Measurements from ENCODE around the gene CFAP251. TPM values are rescaled to one million over a fixed set of nuclear protein-coding genes. Genes with fewer than 3 reads are reported as not detected.

Gene CFAP251
- total and polyA plus RNA-seq, 2 of the 13 experiments (the other 11 are each of a cell fraction or from before 2014, with no cell fraction given), result 0.30 to 0.42 TPM

DNA sequence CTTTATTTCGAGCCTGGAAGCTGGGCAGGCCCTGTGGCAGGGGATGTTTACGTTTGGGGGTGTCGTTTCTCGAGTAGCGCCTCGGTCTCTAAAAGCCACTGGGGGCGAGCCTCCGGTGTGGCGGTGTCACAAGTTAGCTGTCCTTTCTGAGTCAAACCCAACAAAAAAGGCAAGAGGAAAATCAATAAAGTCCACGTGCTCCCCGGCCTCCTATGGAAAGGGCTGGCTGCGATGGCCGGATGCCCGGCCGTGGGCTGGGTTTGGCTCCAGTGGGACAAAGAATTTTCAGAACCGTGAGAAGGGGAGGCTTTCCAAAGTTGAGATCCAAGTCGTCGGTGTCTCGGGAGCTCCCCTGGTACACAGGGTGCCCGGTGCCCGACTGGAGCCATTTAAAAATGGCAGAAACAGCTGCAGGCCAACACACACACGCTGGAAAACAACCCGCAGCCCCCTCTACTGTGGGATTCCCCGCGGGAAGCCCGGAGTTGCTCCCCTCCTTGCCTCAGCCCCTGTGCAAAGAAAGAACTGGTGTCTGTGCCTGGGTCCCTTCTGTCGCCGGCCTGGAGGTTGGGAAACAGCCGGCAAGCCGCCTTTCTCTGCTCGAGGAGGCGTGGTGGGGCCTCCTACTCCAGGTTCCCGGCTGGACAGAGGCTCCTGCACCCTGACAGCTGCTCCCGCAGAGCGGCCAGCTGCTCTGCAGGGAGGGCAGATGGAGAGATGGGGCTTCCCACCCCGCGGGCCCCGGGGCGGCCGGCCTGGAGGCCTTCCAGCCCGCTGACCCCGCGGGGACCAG lies 105.1 kb downstream of the CFAP251 start (continued):
- no peak for TF ChIP-seq PAWR (CRISPR knock-in tag; IDR thresholded peaks at IDR 0.05; ENCODE audit: borderline replicate concordance)
- no peak for TF ChIP-seq ZNF572 (CRISPR knock-in tag; IDR thresholded peaks at IDR 0.05)
- peak; percentile 99 for TF ChIP-seq ONECUT2 (CRISPR knock-in tag; IDR thresholded peaks at IDR 0.05)
- peak; percentile 57; the same call in 1 of the 2 replicates for TF ChIP-seq ZFP82 (CRISPR knock-in tag; IDR thresholded peaks at IDR 0.05; ENCODE audit: borderline replicate concordance)
- TF ChIP-seq EED (CRISPR knock-in tag; IDR thresholded peaks at IDR 0.05), result no peak; the same call in 1 of the 2 replicates
- TF ChIP-seq, protein P1, sequence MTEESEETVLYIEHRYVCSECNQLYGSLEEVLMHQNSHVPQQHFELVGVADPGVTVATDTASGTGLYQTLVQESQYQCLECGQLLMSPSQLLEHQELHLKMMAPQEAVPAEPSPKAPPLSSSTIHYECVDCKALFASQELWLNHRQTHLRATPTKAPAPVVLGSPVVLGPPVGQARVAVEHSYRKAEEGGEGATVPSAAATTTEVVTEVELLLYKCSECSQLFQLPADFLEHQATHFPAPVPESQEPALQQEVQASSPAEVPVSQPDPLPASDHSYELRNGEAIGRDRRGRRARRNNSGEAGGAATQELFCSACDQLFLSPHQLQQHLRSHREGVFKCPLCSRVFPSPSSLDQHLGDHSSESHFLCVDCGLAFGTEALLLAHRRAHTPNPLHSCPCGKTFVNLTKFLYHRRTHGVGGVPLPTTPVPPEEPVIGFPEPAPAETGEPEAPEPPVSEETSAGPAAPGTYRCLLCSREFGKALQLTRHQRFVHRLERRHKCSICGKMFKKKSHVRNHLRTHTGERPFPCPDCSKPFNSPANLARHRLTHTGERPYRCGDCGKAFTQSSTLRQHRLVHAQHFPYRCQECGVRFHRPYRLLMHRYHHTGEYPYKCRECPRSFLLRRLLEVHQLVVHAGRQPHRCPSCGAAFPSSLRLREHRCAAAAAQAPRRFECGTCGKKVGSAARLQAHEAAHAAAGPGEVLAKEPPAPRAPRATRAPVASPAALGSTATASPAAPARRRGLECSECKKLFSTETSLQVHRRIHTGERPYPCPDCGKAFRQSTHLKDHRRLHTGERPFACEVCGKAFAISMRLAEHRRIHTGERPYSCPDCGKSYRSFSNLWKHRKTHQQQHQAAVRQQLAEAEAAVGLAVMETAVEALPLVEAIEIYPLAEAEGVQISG (CRISPR knock-in tag; IDR thresholded peaks at IDR 0.05), result peak; percentile 14; the same call in 1 of the 2 replicates
- TF ChIP-seq, protein P2, sequence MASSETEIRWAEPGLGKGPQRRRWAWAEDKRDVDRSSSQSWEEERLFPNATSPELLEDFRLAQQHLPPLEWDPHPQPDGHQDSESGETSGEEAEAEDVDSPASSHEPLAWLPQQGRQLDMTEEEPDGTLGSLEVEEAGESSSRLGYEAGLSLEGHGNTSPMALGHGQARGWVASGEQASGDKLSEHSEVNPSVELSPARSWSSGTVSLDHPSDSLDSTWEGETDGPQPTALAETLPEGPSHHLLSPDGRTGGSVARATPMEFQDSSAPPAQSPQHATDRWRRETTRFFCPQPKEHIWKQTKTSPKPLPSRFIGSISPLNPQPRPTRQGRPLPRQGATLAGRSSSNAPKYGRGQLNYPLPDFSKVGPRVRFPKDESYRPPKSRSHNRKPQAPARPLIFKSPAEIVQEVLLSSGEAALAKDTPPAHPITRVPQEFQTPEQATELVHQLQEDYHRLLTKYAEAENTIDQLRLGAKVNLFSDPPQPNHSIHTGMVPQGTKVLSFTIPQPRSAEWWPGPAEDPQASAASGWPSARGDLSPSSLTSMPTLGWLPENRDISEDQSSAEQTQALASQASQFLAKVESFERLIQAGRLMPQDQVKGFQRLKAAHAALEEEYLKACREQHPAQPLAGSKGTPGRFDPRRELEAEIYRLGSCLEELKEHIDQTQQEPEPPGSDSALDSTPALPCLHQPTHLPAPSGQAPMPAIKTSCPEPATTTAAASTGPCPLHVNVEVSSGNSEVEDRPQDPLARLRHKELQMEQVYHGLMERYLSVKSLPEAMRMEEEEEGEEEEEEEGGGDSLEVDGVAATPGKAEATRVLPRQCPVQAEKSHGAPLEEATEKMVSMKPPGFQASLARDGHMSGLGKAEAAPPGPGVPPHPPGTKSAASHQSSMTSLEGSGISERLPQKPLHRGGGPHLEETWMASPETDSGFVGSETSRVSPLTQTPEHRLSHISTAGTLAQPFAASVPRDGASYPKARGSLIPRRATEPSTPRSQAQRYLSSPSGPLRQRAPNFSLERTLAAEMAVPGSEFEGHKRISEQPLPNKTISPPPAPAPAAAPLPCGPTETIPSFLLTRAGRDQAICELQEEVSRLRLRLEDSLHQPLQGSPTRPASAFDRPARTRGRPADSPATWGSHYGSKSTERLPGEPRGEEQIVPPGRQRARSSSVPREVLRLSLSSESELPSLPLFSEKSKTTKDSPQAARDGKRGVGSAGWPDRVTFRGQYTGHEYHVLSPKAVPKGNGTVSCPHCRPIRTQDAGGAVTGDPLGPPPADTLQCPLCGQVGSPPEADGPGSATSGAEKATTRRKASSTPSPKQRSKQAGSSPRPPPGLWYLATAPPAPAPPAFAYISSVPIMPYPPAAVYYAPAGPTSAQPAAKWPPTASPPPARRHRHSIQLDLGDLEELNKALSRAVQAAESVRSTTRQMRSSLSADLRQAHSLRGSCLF (CRISPR knock-in tag; IDR thresholded peaks at IDR 0.05; ENCODE audit: borderline replicate concordance), result 0 out of 2 replicates have a peak, but pooled peaks have one; percentile 5
- TF ChIP-seq, protein P3, sequence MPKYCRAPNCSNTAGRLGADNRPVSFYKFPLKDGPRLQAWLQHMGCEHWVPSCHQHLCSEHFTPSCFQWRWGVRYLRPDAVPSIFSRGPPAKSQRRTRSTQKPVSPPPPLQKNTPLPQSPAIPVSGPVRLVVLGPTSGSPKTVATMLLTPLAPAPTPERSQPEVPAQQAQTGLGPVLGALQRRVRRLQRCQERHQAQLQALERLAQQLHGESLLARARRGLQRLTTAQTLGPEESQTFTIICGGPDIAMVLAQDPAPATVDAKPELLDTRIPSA (CRISPR knock-in tag; IDR thresholded peaks at IDR 0.05; ENCODE audit: borderline replicate concordance), result 0 out of 2 replicates have a peak, but pooled peaks have one; percentile 46
- 0 out of 2 replicates have a peak, but pooled peaks have one; percentile 56 for TF ChIP-seq ZNF737 (CRISPR knock-in tag; IDR thresholded peaks at IDR 0.05; ENCODE audit: borderline replicate concordance)
- TF ChIP-seq, protein P4, sequence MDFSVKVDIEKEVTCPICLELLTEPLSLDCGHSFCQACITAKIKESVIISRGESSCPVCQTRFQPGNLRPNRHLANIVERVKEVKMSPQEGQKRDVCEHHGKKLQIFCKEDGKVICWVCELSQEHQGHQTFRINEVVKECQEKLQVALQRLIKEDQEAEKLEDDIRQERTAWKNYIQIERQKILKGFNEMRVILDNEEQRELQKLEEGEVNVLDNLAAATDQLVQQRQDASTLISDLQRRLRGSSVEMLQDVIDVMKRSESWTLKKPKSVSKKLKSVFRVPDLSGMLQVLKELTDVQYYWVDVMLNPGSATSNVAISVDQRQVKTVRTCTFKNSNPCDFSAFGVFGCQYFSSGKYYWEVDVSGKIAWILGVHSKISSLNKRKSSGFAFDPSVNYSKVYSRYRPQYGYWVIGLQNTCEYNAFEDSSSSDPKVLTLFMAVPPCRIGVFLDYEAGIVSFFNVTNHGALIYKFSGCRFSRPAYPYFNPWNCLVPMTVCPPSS (IDR thresholded peaks at IDR 0.05), result no peak
- TF ChIP-seq ZNF775 (CRISPR knock-in tag; IDR thresholded peaks at IDR 0.05; ENCODE audit: borderline replicate concordance), result no peak
- no peak for TF ChIP-seq CCAR2 (optimal IDR thresholded peaks at IDR 0.05; ENCODE audit: low read depth, low read length)
- TF ChIP-seq ZBTB7B (CRISPR knock-in tag; IDR thresholded peaks at IDR 0.05), result peak; percentile 27; the same call in 1 of the 2 replicates
- no peak for TF ChIP-seq STAT5B (CRISPR knock-in tag; IDR thresholded peaks at IDR 0.05)
- peak in 1 of 2 experiments; percentile 77; a peak in 2 of 4 replicates for TF ChIP-seq KLF16 (CRISPR knock-in tag; IDR thresholded peaks at IDR 0.05)
- TF ChIP-seq DNMT1 (CRISPR knock-in tag; IDR thresholded peaks at IDR 0.05), result 0 out of 2 replicates have a peak, but pooled peaks have one; percentile 25
